ENCODE data around the gene UBE2F.

GRCh38 chr2:238065071-238065846 lies 98.4 kb downstream of the UBE2F start:
- TF ChIP-seq CTCF (IDR thresholded peaks at IDR 0.05) (no peak), POLR2A (IDR thresholded peaks at IDR 0.05) (no peak)

Data from uterus (tissue), 2 donors.